Heart left ventricle (tissue), 13 donors: Measurements from ENCODE around the gene FNTB.

Experiments used
- POLR2A ChIP-seq, 2 donors: fragments of 450-650 bp; IDR thresholded peaks; one replicate each; pipeline ENCODE4 v1.6.1; 2017; ENCODE audit warnings: antibody characterized with exemption in 2 of 2, mild to moderate bottlenecking in 2 of 2, moderate library complexity in 2 of 2
- TF ChIP-seq, protein P1 (sequence below), 12 donors: fragments of 200-600 bp; sonication (generic) in 4 of 12; IDR thresholded peaks; one replicate each; pipeline versions ENCODE4 v1.5.0 to v1.8.0; 2018 to 2022; ENCODE audit warnings: antibody characterized with exemption in 12 of 12, mild to moderate bottlenecking in 5 of 12
- donor health status: ischemic (EF 13 %, LVEDD 7.1; RV severe dilation, severe dysfunction).
- donor health status: DM: no; HTN: yes; CAD: no.
- donor health status: DM: no; HTN: no; CAD: no.
- donor health status: ischemic (EF 25% LVEDD 6.9; RV normal size, moderate dysfunction).
- donor health status: ischemic (EF 25% LVEDD 5.7; RV mildly dilated, moderate dysfunction).
- donor health status: ischemic (EF 35%, LVEDD 5.7; RV mildly dilated, moderate dysfunction).
- donor health status: nonischemic (EF 11% LVEDD 7.7; RV severe dilation, severe dysfunction).
- donor health status: DM: yes; HTN: yes; CAD: no.
- donor health status: PGD.
- donor health status: ischemic (EF 29% LVEDD 5.4; RV normal size, mild dysfunction).
- donor health status: nonischemic (EF 23%, LVEDD 6.1; RV moderate dilation, normal function).

DNA sequence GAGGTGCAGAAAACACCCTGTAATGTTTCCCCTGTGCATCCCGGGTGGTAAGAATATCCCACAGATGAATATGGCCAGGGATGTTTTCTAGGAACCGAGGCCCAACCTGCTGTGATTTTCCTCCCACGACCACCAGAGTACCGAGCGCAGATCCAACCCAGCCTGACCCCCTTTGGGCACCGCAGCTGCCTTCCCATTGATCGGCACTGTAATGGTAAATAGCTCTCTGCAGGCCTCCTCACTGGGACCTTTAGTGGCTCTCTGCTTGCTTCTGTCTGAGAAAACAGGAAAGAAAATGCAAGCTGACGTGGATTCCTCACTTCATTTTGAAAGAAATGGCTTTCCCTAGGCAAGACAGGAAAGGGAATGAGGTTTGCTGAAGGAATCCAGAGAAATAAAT is 12.1 kb upstream of the FNTB start:
- TF ChIP-seq, protein P1, sequence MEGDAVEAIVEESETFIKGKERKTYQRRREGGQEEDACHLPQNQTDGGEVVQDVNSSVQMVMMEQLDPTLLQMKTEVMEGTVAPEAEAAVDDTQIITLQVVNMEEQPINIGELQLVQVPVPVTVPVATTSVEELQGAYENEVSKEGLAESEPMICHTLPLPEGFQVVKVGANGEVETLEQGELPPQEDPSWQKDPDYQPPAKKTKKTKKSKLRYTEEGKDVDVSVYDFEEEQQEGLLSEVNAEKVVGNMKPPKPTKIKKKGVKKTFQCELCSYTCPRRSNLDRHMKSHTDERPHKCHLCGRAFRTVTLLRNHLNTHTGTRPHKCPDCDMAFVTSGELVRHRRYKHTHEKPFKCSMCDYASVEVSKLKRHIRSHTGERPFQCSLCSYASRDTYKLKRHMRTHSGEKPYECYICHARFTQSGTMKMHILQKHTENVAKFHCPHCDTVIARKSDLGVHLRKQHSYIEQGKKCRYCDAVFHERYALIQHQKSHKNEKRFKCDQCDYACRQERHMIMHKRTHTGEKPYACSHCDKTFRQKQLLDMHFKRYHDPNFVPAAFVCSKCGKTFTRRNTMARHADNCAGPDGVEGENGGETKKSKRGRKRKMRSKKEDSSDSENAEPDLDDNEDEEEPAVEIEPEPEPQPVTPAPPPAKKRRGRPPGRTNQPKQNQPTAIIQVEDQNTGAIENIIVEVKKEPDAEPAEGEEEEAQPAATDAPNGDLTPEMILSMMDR (IDR thresholded peaks at IDR 0.05) = no peak
- TF ChIP-seq POLR2A (IDR thresholded peaks at IDR 0.05) = no peak
